A673 (cell line): ENCODE results near the gene API5.

Experiments used
- CTCF ChIP-seq: fragments of 300-800, 200-600 bp; sonication (generic); conservative IDR thresholded peaks from 2 replicates; pipeline ENCODE4 v1.5.1; 2017; ENCODE audit warnings: low read depth, mild to moderate bottlenecking, antibody characterized with exemption, low read length, moderate library complexity, mixed read lengths
- EZH2 ChIP-seq: fragments of 200-600 bp; sonication (generic); IDR thresholded peaks from 2 replicates; pipeline ENCODE4 v1.6.1; 2017; ENCODE audit warnings: borderline replicate concordance, low read depth, mild to moderate bottlenecking, mixed read lengths, antibody characterized with exemption, low read length; ENCODE audit not compliant: poor library complexity, severe bottlenecking

GRCh38 chr11:43384393-43384792 is 72.6 kb downstream of the API5 start:
- no peak for TF ChIP-seq CTCF
- TF ChIP-seq EZH2 = no peak
